IPS DF 4.7 (cell line): Measurements from ENCODE around the gene ALPP.
"Not testable (repeated sequence)": the region's sequence is repeated elsewhere in the genome, so short reads cannot be mapped to it uniquely, and the experiment has no call there.

ENCODE experiments used
- DNase-seq: peaks from one replicate; pipeline ENCODE4 v3.0.0-alpha.2; 2013; ENCODE audit warnings: low spot score; ENCODE audit errors: extremely low read depth

The ALPP gene

GRCh38 chr2:232363784-232364615 lies 14.6 kb upstream of the ALPP start:
- DNase-seq, result no peak

DNA sequence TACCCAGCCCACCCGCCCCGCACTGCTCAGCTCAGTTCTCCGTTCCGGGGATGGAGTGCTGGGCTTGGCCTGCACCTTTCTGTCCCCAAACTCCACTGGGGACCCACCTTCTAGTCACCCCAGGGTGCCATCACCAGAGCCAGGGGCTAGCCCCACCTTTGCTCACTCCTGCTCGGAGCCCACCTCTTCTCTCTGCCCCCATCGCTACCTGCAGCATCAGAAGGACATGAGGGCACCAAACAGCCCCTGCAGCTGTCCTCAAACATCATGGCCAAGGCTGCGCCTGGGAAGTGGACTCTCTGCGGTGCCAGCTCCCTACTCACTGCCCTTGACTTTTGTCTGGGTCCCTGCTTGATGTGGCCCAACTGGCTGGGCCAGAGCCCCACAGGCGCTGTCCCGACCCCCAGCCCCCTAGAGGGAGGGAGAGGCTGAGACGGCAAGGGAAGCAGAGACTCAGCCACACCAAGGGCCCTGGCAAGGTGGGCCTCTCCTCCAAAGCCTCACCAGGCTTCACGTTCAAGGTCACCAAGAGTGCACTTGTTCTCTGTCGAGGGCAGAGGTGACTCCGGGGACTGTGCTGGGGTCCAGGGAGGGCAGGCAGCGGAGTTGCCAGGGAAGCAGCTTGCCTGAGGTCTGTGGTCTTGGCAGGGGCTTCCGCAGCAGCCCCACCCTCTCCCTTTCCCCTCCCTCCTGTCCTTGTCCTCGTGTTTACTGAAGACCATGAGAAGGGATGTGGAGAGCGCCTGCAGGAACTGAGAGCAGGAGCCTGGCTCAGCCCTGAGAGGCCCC lies 13.6 kb upstream of the ALPP start:
- DNase-seq, result not testable (repeated sequence)

- no peak for DNase-seq
Observed at GRCh38 chr2:232365621-232366321, 12.8 kb upstream of the ALPP start.

DNA sequence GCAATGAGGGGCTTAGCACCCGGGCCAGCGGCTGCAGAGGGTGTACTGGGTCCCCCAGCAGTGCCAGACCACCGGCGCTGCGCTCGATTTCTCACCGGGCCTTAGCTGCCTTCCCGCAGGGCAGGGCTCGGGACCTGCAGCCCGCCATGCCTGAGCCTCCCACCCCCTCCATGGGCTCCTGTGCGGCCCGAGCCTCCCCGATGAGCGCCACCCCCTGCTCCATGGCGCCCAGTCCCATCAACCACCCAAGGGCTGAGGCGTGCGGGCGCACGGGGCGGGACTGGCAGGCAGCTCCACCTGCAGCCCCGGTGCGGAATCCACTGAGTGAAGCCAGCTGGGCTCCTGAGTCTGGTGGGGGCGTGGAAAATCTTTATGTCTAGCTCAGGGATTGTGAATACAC lies 12.1 kb upstream of the ALPP start:
- not testable (repeated sequence) for DNase-seq

- DNase-seq, result no peak
Observed at GRCh38 chr2:232367016-232367415, 11.5 kb upstream of the ALPP start.

- DNase-seq, result no peak
Observed at GRCh38 chr2:232367591-232368233, 10.8 kb upstream of the ALPP start.

GRCh38 chr2:232368311-232368731 lies 10.2 kb upstream of the ALPP start:
- no peak for DNase-seq

GRCh38 chr2:232369126-232369951 lies 9.2 kb upstream of the ALPP start:
- no peak for DNase-seq

GRCh38 chr2:232370007-232370406 lies 8.5 kb upstream of the ALPP start:
- not testable (repeated sequence) for DNase-seq

DNA sequence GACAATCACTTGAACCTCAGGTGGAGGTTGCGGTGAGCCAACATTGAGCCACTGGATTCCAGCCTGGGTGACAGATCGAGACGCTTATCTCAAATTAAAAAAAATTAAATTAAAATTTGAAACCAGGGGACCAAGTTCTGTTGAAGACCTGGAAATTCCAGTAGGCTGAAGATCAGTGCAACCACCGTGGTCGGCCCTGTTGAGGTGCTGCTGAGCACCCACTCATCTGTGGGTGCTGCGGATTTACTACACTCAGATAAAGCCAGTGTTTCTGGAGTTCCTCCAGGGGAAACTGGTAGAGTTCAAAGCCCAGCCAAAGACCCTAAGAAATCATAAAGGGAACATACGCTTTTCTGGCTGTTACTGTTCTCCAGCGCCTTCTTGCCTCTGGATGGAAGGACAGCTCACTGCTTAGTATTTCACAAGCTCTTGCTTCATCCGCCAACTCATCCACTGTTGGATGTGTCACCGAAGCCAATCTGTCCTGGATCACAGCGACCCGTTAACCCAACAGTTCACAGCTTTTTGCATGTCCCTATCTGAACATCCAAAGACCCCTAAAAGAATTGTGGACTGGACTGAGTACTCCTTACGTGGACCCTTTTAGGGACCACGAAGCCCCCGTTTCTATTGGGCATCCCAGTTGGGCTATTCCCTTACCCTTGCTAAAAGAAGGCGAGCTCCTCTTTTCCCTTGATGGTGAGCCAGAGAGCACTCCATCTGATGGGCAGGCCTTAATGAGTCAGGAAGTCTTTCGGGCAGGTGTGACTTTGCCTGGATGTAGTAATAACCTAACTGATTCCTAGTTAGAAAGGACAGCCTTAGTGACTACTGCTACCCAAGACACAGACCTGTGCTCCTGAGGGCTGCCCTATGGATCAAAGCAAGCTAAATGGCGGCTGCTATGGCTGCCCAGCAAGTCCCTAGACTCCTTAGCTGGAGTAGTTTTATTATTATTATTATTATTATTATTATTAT lies 6.0 kb upstream of the ALPP start:
- DNase-seq, result no peak

- no peak for DNase-seq
Observed at GRCh38 chr2:232374356-232374755, 4.2 kb upstream of the ALPP start.

DNA sequence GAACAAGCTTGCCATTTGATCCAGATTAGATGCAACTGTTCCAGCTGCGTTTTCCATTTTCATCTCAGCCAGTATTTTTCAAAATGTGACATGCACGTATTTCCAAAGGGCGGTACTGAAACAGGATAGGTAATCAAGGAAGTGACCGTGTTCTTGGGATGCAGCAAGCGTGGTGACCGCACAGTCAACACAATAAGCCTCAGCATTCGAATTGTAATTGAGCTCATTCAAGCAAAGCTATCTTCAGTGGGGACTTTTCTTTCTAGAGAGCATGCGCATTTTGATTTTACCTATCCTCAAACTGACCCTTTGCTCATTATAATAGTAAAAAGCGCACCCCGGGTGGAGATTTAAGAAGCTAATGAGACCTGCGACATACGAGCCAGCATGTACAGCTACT lies 3.4 kb upstream of the ALPP start:
- no peak for DNase-seq

DNA sequence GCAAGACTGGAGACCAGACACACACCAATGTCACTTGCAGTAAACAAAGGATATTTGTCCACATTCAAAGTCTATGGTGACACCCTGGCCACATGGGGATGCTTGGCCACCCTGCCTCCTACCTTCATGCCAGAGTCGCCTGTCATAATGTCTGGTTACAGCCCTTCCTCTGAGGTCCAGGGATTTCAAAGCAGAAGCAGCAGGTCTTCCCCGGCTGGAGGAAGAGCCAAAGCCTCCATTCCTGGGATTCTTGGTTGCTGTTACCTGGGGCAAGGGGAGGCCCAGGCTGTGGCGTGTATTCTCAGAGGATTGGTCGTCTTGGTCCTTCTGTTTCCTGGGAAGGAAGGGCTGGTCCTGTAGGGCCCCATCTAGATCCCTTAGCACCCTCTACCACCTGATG lies 2.3 kb upstream of the ALPP start:
- no peak for DNase-seq

- no peak for DNase-seq
Observed at GRCh38 chr2:232376713-232377112, 1.8 kb upstream of the ALPP start.

DNA sequence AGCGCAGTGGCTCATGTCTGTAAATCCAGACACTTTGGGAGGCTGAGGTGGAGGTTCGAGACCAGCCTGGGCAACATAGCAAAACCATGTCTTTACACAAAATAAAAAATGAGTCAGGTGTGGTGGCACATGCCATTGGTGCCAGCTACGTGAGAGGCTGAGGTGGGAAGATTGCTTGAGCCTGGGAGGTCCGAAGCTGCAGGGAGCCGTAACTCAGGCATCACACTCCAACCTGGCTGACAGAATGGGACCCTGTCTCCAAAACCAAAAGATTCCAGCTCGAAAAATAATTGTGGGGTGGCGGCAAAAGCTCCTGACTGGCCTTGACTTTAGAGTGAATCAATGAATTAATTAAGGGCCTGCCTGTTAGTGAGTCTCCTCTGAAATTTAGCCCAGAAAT lies 1.2 kb upstream of the ALPP start:
- no peak for DNase-seq

DNA sequence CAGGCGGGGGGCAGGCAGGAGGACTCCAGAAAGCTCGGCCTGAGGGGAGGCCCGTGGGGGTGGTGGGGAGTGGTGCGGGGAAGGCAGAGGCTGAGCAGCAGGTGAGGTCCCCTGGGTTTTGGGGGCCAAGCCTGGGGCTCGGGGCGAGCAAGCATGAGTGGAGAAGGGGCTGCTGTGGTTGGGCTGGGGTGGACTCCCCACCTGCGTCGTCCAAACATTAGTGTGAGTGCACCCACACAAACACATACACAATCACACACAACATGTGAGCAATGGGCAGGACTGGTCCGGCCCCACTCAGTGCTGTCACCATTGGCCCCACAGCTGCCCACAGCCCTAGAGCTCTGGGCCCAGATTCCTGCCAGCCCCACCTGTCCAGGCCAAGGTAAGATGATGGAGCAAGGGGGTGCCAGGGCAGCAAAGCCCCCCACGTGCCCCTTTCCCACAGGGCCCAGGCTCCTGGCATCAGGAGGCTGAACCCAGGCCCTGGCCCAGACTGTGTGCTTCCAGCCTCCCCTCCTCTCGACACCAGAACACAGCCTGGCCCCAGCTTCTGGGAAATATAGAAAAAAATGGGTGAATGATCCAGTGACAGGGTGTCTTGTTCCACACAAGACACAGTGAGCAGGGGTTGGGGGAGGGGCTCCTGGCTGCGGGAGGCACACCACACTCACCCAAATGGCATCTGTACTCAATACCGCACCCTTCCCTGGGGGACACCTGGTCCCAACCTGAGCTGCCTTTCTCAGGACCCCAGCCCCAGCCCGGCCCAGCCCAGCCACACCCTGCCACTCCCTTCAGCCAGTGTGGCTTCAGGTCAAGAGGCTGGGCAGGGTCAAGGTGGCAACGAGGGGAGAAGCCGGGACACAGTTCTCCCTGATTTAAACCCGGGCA lies 463 bp upstream of the ALPP start:
- DNase-seq, result no peak

- DNase-seq, result not testable (repeated sequence)
Observed at GRCh38 chr2:232379610-232380590, 1.3 kb downstream of the ALPP start.
